ENCODE measurements around the gene PAN2. TPM values are rescaled to one million over a fixed set of nuclear protein-coding genes. Genes with fewer than 3 reads are reported as not detected.

The PAN2 gene
- total and polyA plus RNA-seq, 10 of the 15 experiments (the other 5 are each of a cell fraction or from before 2014, with no cell fraction given), result 14.4 to 61.8 (median 34.9) TPM

GRCh38 chr12:56333679-56334489 lies at the start of gene PAN2 (continued):
- TF ChIP-seq SKIL (IDR thresholded peaks at IDR 0.05; ENCODE audit: low read depth, poor library complexity, severe bottlenecking) (peak; percentile 81), EED (IDR thresholded peaks at IDR 0.05; ENCODE audit: low read depth) (peak; percentile 46), GABPA (IDR thresholded peaks at IDR 0.05; ENCODE audit: low read depth) (peak; percentile 74), NR2C1 (IDR thresholded peaks at IDR 0.05) (peak; percentile 83), ZNF687 (IDR thresholded peaks at IDR 0.05) (peak; percentile 96), PAX5 (IDR thresholded peaks at IDR 0.05; ENCODE audit: borderline replicate concordance, low read depth, low read length) (peak; percentile 42; the same call in 1 of the 2 replicates), BHLHE40 (IDR thresholded peaks at IDR 0.05; ENCODE audit: borderline replicate concordance in 1 of 2, low read depth in 2 of 2, low read length in 1 of 2) (peak; percentile 48 to 69; a peak in 3 of 4 replicates), YY1 (IDR thresholded peaks at IDR 0.05; ENCODE audit: low read depth, low read length) (peak; percentile 73), MEF2B (IDR thresholded peaks at IDR 0.05; ENCODE audit: partially characterized antibody, poor library complexity, severe bottlenecking) (peak; percentile 96), CHD2 (IDR thresholded peaks at IDR 0.05; ENCODE audit: borderline replicate concordance, low read depth, low read length) (peak; percentile 92), BCL3 (IDR thresholded peaks at IDR 0.05; ENCODE audit: borderline replicate concordance, insufficient read depth, low read depth, low read length, poor library complexity, severe bottlenecking) (peak; percentile 49), TCF3 (IDR thresholded peaks at IDR 0.05; ENCODE audit: borderline replicate concordance, insufficient read depth, low read depth, low read length) (peak; percentile 17; the same call in 1 of the 2 replicates), SMC3 (IDR thresholded peaks at IDR 0.05; ENCODE audit: borderline replicate concordance, low read length) (no peak), MTA2 (IDR thresholded peaks at IDR 0.05; ENCODE audit: low read depth) (peak; percentile 69), RFX5 (IDR thresholded peaks at IDR 0.05; ENCODE audit: low read depth, low read length) (peak; percentile 83), E2F4 (IDR thresholded peaks at IDR 0.05; ENCODE audit: low read depth, low read length) (peak; percentile 68; the same call in 1 of the 2 replicates), SREBF1 (IDR thresholded peaks at IDR 0.05; ENCODE audit: low read length) (no peak; the same call in 1 of the 2 replicates), CHD4 (IDR thresholded peaks at IDR 0.05) (no peak)
